ENCODE measurements around the gene NKD1. TPM values are rescaled to one million over a fixed set of nuclear protein-coding genes. Genes with fewer than 3 reads are reported as not detected.

The NKD1 gene
- total and polyA plus RNA-seq, 2 of the 8 experiments (the other 6 are each of a cell fraction or from before 2014, with no cell fraction given): 0.70 to 4.5 TPM

- H3K4me1 ChIP-seq (replicated peaks in 1 of 4; ENCODE audit: control insufficient read depth in 3 of 4, insufficient read depth in 4 of 4, low read length in 3 of 4): no peaks in the 10 kb centered on the region
- H2AK5ac ChIP-seq (ENCODE audit: low read depth, low read length): no peak overlapping the region
- H2AFZ ChIP-seq (ENCODE audit: low read length): no peak overlapping the region
- H3K23me2 ChIP-seq (ENCODE audit: low read depth, low read length): no peaks in the 10 kb centered on the region
- H4K5ac ChIP-seq (ENCODE audit: insufficient read length, low read depth, low read length): no peak overlapping the region
- H3K27ac ChIP-seq (ENCODE audit: low read depth, low read length): no peak overlapping the region
- no peak overlapping the region for H3K14ac ChIP-seq (ENCODE audit: insufficient read length)
- no peak overlapping the region for H3K9ac ChIP-seq (replicated peaks in 1 of 4; ENCODE audit: extremely low read depth in 1 of 4, low read depth in 3 of 4, low read length in 3 of 4)
- no peaks in the 10 kb centered on the region for H3K79me2 ChIP-seq (ENCODE audit: control insufficient read depth in 1 of 2, insufficient read depth in 2 of 2, low read length in 2 of 2)
- no peak for FAIRE-seq
- no peaks in the 10 kb centered on the region for H3K9me3 ChIP-seq (ENCODE audit: insufficient read depth in 2 of 2, low read depth in 1 of 2, low read length in 1 of 2)
- no peak overlapping the region for H2BK120ac ChIP-seq (replicated peaks; ENCODE audit: low read depth, low read length)
- no peak overlapping the region for H3K4me2 ChIP-seq (ENCODE audit: insufficient read depth in 1 of 2, low read depth in 2 of 2, low read length in 2 of 2)
- no peaks in the 10 kb centered on the region; a peak in 1 of 7 replicates for H3K27me3 ChIP-seq (replicated peaks in 1 of 4; ENCODE audit: control insufficient read depth in 3 of 4, extremely low read depth in 1 of 4, insufficient read depth in 3 of 4, low read length in 3 of 4)
- H4K91ac ChIP-seq (replicated peaks; ENCODE audit: insufficient read length, low read length): no peak overlapping the region
- ChIA-PET CTCF (ENCODE audit: partially characterized antibody) (interaction anchor here (0.8 to 1.5 kb wide), 4 partner anchors 15 to 109 kb away, joined by 3 to 4 read pairs (median 4); no protein-coding TSS in a partner anchor), POLR2A (ENCODE audit: partially characterized antibody) (no interaction called here)
- H2BK15ac ChIP-seq (ENCODE audit: low read length): no peak overlapping the region
- H4K8ac ChIP-seq (ENCODE audit: extremely low read depth, insufficient read depth, low read length): no peak overlapping the region
- WGBS, 2 experiments (ENCODE audit: extremely low coverage in 1 of 2, insufficient coverage in 1 of 2, insufficient read length in 1 of 2, insufficient replicate concordance in 2 of 2, low coverage in 1 of 2, low lambda C conversion rate in 2 of 2, missing lambda C conversion rate in 1 of 2): 91% methylated on average over 18 of the region's 18 CpGs; no CpG with 5 or more reads in 1 of the 2 experiments
- no peak overlapping the region for H2BK5ac ChIP-seq (ENCODE audit: low read depth, low read length)
- no peak for DNase-seq (ENCODE audit: low read depth in 1 of 2, low spot score in 2 of 2)
- H3K56ac ChIP-seq (replicated peaks; ENCODE audit: insufficient read length, low read depth, low read length): no peak overlapping the region
- no peak overlapping the region for H2BK20ac ChIP-seq (ENCODE audit: low read length)
- no peak overlapping the region for H3K23ac ChIP-seq (ENCODE audit: insufficient read length)
- no peak overlapping the region for H2BK12ac ChIP-seq (ENCODE audit: low read depth, low read length)
- no peaks in the 10 kb centered on the region for H3K79me1 ChIP-seq (ENCODE audit: low read depth, low read length)
- no peak overlapping the region for H3K4ac ChIP-seq (replicated peaks; ENCODE audit: insufficient read length, low read depth, low read length)
- no peak overlapping the region for H3K4me3 ChIP-seq (ENCODE audit: extremely low read depth in 1 of 4, insufficient read depth in 2 of 4, low read depth in 3 of 4, low read length in 4 of 4)
- H4K20me1 ChIP-seq (replicated peaks in 1 of 2; ENCODE audit: control insufficient read depth in 1 of 2, insufficient read depth in 2 of 2, low read length in 2 of 2): no peaks in the 10 kb centered on the region
- no peaks in the 10 kb centered on the region for H3K36me3 ChIP-seq (ENCODE audit: control insufficient read depth in 2 of 4, insufficient read depth in 4 of 4, low read length in 3 of 4)
- H3K18ac ChIP-seq (ENCODE audit: extremely low read depth, low read length): no peak overlapping the region
Observed at GRCh38 chr16:50555952-50556673, 7.9 kb downstream of the NKD1 start.

Data from H1 (cell line).